ENCODE data around the gene LOXL4. TPM values are rescaled to one million over a fixed set of nuclear protein-coding genes. Genes with fewer than 3 reads are reported as not detected.
A peak's percentile ranks its signal among the peaks of the same experiment; 100 is the strongest.

LOXL4 gene
- total and polyA plus RNA-seq, 4 experiments from 2014 or later = 0.10 TPM; not detected in 3

DNA sequence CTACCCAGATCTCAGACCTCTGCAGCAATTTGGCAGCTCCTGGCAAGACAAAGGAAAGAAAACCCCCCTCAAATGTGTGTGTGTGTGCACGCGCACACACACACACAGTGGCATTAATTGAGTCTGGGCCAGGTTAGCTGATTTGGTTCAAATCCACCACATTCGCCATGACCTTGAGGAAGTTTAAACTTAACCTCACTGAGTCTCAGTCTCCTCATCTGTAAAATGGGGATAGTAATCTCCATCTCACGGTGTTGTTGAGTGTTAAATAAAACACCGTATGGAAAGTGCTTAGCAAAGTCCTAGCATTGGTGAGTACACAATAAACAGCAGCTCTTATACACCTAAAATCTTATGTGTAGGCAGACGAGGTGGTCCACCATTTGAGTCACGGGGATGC lies 4.9 kb downstream of the LOXL4 start:
- CTCF ChIA-PET (ENCODE audit: partially characterized antibody) = interaction anchor here (1.0 to 1.2 kb wide), 2 partner anchors 46 to 93 kb away, joined by 3 read pairs; no protein-coding TSS in a partner anchor
- H3K27me3 Mint-ChIP-seq = peaks cover 16 to 19% of the 10 kb centered on the region in 2 donors
- H3K27ac Mint-ChIP-seq = peak overlapping the region in 1 of 7 donors; percentile 41
- Histone ChIP-seq H3K27me3 (ENCODE audit: insufficient read depth, low read length) (peaks cover 7% of the 10 kb centered on the region), H3K4me1 (ENCODE audit: insufficient read depth, low read length) (no peaks in the 10 kb centered on the region), H3K4me3 (ENCODE audit: low read length in 2 of 2) (no peak overlapping the region), H3K36me3 (ENCODE audit: insufficient read depth, low read length) (no peaks in the 10 kb centered on the region), H3K27ac (ENCODE audit: low read depth, low read length) (no peak overlapping the region), H3K9me3 (ENCODE audit: control insufficient read depth in 1 of 2, low read length in 2 of 2) (no peaks in the 10 kb centered on the region)
- intact Hi-C loops (cut with micrococcal nuclease) = no loop called here
- POLR2A ChIA-PET (ENCODE audit: partially characterized antibody) = interaction anchor here (1.0 kb wide), 1 partner anchor 129 kb away, joined by 3 read pairs; the partner anchor contains the start of gene R3HCC1L
- peaks cover 0 to 1% (median 0%) of the 10 kb centered on the region in 8 donors for H3K9me3 Mint-ChIP-seq
- no peak overlapping the region for H3K4me3 Mint-ChIP-seq
- no peak for DNase-seq
- H3K4me1 Mint-ChIP-seq = peaks cover 0 to 5% (median 3%) of the 10 kb centered on the region in 4 donors
- H3K36me3 Mint-ChIP-seq = peaks cover 0 to 10% of the 10 kb centered on the region in 2 donors

DNA sequence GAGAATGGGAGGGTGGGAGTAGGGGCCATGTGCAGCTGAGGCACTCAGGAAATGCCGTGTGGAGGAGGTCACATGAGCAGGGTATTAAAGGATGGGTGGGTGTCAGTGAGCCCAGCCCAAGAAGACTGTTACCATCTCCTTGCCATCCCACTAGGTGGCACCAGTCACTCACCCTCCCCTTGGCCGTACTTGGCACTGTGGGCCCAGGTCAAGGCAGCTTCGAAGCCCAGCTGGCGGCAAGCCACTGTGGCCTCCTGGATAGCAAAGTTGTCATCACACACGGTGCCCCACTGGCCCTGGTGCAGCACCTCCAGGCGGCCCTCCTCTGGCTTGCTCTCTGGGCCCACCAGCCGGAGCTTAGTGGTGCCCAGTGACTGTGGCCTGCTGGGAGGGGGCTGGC lies 5.4 kb downstream of the LOXL4 start:
- ChIA-PET POLR2A (ENCODE audit: partially characterized antibody) (interaction anchor here (1.0 to 1.1 kb wide), 2 partner anchors 8 to 128 kb away, joined by 3 read pairs; partner anchors contain the start of gene R3HCC1L), CTCF (ENCODE audit: partially characterized antibody) (interaction anchor here (1.0 to 1.2 kb wide), 2 partner anchors 46 to 92 kb away, joined by 3 read pairs; no protein-coding TSS in a partner anchor)
- Mint-ChIP-seq H3K4me1 (peaks cover 0 to 1% (median under 1%) of the 10 kb centered on the region in 4 donors), H3K27ac (no peak overlapping the region), H3K36me3 (peaks cover 0 to 10% of the 10 kb centered on the region in 2 donors), H3K9me3 (peaks cover 0 to 1% (median 0%) of the 10 kb centered on the region in 8 donors), H3K4me3 (no peak overlapping the region), H3K27me3 (peaks cover 16% of the 10 kb centered on the region in 2 donors)
- intact Hi-C loops (cut with micrococcal nuclease) = no loop called here
- Histone ChIP-seq H3K4me1 (ENCODE audit: insufficient read depth, low read length) (no peaks in the 10 kb centered on the region), H3K4me3 (ENCODE audit: low read length in 2 of 2) (no peak overlapping the region), H3K36me3 (ENCODE audit: insufficient read depth, low read length) (no peaks in the 10 kb centered on the region), H3K27me3 (ENCODE audit: insufficient read depth, low read length) (peaks cover 4% of the 10 kb centered on the region), H3K27ac (ENCODE audit: low read depth, low read length) (no peak overlapping the region), H3K9me3 (ENCODE audit: control insufficient read depth in 1 of 2, low read length in 2 of 2) (no peaks in the 10 kb centered on the region)
- no peak for DNase-seq

DNA sequence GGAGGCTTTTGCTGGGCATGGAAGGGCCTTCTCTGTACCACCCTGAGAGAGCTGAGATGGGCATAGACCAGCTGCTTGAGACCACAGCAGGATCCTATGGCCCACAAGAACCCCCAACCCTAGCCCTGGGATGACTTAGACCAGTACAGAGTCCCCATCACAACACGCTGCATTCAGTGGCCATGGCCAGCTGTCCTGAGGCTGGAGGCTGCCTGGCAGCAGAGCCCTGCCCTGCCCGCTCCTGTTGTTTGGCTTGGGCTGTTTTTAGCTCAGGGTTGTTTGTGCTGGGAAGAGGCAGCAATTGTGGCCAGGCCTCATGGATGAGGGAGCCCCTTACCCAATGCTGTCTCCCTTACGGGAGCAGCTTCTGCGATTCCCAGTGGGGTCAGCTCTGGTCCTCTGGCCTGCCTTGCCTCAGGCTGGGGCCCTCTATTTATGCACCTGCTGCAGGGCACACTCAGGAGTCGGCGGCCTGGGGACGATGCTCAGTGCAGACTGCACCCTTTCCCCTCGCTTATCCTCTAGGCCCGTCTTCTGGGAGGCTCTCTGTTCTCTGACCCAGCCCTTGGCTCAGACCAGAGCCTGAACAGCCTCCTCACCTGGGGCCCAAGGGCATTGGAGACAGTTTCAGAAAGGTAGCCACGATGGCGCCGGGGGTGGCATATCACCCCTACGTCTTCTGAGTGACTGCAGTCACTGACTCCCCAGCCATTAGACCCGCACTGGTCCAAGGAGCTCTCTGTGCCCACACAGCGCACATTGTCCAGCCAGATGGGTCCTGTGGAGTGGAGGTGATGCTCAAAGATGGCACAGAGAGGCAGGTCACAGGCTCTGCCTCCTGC lies 6.3 kb downstream of the LOXL4 start:
- peaks cover 0 to 1% (median 0%) of the 10 kb centered on the region in 8 donors for H3K9me3 Mint-ChIP-seq
- no peak for DNase-seq
- H3K4me1 Mint-ChIP-seq = no peaks in the 10 kb centered on the region
- Histone ChIP-seq H3K27ac (ENCODE audit: low read depth, low read length) (no peak overlapping the region), H3K36me3 (ENCODE audit: insufficient read depth, low read length) (no peaks in the 10 kb centered on the region), H3K4me3 (ENCODE audit: low read length in 2 of 2) (no peak overlapping the region), H3K9me3 (ENCODE audit: control insufficient read depth in 1 of 2, low read length in 2 of 2) (no peaks in the 10 kb centered on the region), H3K27me3 (ENCODE audit: insufficient read depth, low read length) (no peaks in the 10 kb centered on the region), H3K4me1 (ENCODE audit: insufficient read depth, low read length) (no peaks in the 10 kb centered on the region)
- intact Hi-C loops (cut with micrococcal nuclease) = no loop called here
- H3K27ac Mint-ChIP-seq = no peak overlapping the region
- peaks cover 7 to 10% of the 10 kb centered on the region in 2 donors for H3K27me3 Mint-ChIP-seq
- ChIA-PET CTCF (ENCODE audit: partially characterized antibody) (interaction anchor here (1.2 kb wide), 1 partner anchor 23 kb away, joined by 3 read pairs; no protein-coding TSS in a partner anchor), POLR2A (ENCODE audit: partially characterized antibody) (interaction anchor here (1.1 kb wide), 1 partner anchor 7 kb away, joined by 3 read pairs; no protein-coding TSS in a partner anchor)
- H3K4me3 Mint-ChIP-seq = no peak overlapping the region
- peaks cover 0 to 10% of the 10 kb centered on the region in 2 donors for H3K36me3 Mint-ChIP-seq

DNA sequence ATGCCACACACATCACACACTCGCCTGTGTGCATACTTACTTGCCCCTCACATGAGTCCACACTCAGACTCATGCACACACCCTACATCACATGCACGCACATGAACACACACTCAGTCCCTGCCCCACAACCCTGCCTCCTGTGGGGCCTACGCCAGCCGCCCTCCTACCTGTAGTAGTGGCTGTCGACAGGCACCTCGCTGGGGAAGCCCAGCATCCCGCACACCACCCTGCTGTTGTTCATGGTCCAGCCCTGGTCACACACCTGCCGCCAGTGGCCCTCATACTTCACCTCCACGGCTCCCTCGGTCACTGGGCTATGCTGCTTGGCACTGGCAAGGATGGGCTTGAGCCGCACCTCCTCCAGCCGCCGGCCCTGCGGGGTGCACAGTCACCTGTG lies 7.2 kb downstream of the LOXL4 start:
- CTCF ChIA-PET (ENCODE audit: partially characterized antibody) = interaction anchor here (1.2 kb wide), 1 partner anchor 24 kb away, joined by 3 read pairs; no protein-coding TSS in a partner anchor

DNA sequence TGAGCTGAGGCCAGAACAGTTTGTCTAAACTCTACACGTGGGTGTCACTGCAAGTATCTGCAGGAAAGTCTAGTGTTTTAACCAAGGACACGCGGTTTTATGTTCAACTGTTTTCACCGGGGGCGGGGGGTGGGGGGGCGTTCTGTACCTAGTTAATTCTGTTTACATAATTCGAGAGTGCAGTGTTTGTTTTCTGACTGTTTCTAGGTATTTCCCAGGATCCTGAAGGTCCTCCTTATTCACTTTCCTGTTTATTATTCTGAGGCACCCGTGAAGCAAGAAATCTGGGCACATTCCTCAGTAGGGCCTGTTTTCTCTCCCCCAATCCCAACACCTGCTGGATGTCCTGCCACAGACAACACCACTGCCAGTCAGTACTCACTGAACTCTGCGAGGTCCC lies 7.6 kb downstream of the LOXL4 start:
- no peaks in the 10 kb centered on the region for H3K9me3 ChIP-seq (ENCODE audit: control insufficient read depth in 1 of 2, low read length in 2 of 2)
- Mint-ChIP-seq H3K27me3 (peaks cover 0 to 2% of the 10 kb centered on the region in 2 donors), H3K36me3 (peaks cover 6 to 20% of the 10 kb centered on the region in 2 donors), H3K4me1 (no peaks in the 10 kb centered on the region), H3K4me3 (no peak overlapping the region), H3K27ac (no peak overlapping the region), H3K9me3 (peaks cover 0 to 1% (median 0%) of the 10 kb centered on the region in 8 donors)
- ChIA-PET POLR2A (ENCODE audit: partially characterized antibody) (no interaction called here), CTCF (ENCODE audit: partially characterized antibody) (interaction anchor here (1.2 kb wide), 1 partner anchor 25 kb away, joined by 3 read pairs; no protein-coding TSS in a partner anchor)
- intact Hi-C loops (cut with micrococcal nuclease) = no loop called here
- no peaks in the 10 kb centered on the region for H3K36me3 ChIP-seq (ENCODE audit: insufficient read depth, low read length)
- H3K27me3 ChIP-seq (ENCODE audit: insufficient read depth, low read length) = no peaks in the 10 kb centered on the region
- no peaks in the 10 kb centered on the region for H3K4me1 ChIP-seq (ENCODE audit: insufficient read depth, low read length)
- H3K4me3 ChIP-seq (ENCODE audit: low read length in 2 of 2) = no peak overlapping the region
- no peak for DNase-seq
- no peak overlapping the region for H3K27ac ChIP-seq (ENCODE audit: low read depth, low read length)

More for the DNA sequence above, 7.2 kb downstream of the LOXL4 start:
- H3K9me3 ChIP-seq (ENCODE audit: control insufficient read depth in 1 of 2, low read length in 2 of 2) = no peaks in the 10 kb centered on the region
- Mint-ChIP-seq H3K27me3 (peaks cover 0 to 3% of the 10 kb centered on the region in 2 donors), H3K4me1 (no peaks in the 10 kb centered on the region), H3K27ac (peak overlapping the region in 1 of 7 donors; percentile 42), H3K36me3 (peaks cover 6 to 18% of the 10 kb centered on the region in 2 donors), H3K4me3 (no peak overlapping the region), H3K9me3 (peaks cover 0 to 1% (median 0%) of the 10 kb centered on the region in 8 donors)
- POLR2A ChIA-PET (ENCODE audit: partially characterized antibody) = no interaction called here
- intact Hi-C loops (cut with micrococcal nuclease) = no loop called here
- DNase-seq = no peak
- no peak overlapping the region for H3K27ac ChIP-seq (ENCODE audit: low read depth, low read length)
- no peaks in the 10 kb centered on the region for H3K36me3 ChIP-seq (ENCODE audit: insufficient read depth, low read length)
- H3K4me1 ChIP-seq (ENCODE audit: insufficient read depth, low read length) = no peaks in the 10 kb centered on the region
- no peaks in the 10 kb centered on the region for H3K27me3 ChIP-seq (ENCODE audit: insufficient read depth, low read length)
- no peak overlapping the region for H3K4me3 ChIP-seq (ENCODE audit: low read length in 2 of 2)

DNA sequence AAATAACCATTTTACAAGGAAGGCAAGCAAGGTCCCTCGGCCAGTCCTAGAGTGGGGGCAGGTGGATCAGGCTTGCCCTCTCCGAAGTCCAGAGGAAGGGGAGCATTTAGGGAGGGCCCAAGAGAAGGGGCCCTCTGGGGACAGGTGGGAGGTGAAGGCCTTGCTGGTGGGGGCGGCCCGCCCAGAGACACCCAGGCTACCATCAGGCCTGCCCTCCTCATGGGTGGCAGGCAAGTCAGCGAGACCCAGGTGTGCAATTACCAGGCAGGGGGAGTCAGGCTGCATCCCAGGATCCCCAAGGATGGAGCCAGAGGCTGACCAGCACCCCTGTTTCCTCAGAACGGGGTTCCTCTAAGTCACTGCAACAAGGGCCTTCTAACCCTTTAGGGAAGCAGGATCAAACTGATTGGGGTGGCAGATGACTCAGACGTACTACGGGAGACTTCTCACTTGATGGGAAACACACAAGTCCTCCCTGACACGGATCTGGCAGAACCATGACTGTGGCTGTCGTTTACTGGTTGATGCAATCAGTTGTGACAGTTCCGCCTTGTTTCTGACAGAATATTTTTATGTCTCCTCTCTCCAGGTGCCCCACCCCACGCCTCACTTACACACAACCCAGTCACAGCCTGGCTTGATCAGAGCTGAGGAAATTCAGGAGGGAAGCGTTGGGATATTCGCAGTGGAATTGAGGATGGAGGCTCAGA lies 8.2 kb downstream of the LOXL4 start:
- Mint-ChIP-seq H3K4me3 (no peak overlapping the region), H3K9me3 (peaks cover 0 to 1% (median 0%) of the 10 kb centered on the region in 8 donors), H3K27ac (no peak overlapping the region), H3K27me3 (no peaks in the 10 kb centered on the region), H3K36me3 (peaks cover 9 to 20% of the 10 kb centered on the region in 2 donors), H3K4me1 (no peaks in the 10 kb centered on the region)
- DNase-seq = no peak
- no peaks in the 10 kb centered on the region for H3K4me1 ChIP-seq (ENCODE audit: insufficient read depth, low read length)
- POLR2A ChIA-PET (ENCODE audit: partially characterized antibody) = interaction anchor here (0.5 kb wide), 1 partner anchor 8 kb away, joined by 3 read pairs; no protein-coding TSS in a partner anchor
- no peaks in the 10 kb centered on the region for H3K36me3 ChIP-seq (ENCODE audit: insufficient read depth, low read length)
- H3K27me3 ChIP-seq (ENCODE audit: insufficient read depth, low read length) = no peaks in the 10 kb centered on the region
- no peaks in the 10 kb centered on the region for H3K9me3 ChIP-seq (ENCODE audit: control insufficient read depth in 1 of 2, low read length in 2 of 2)
- H3K4me3 ChIP-seq (ENCODE audit: low read length in 2 of 2) = no peak overlapping the region
- intact Hi-C loops (cut with micrococcal nuclease) = no loop called here
- CTCF ChIA-PET (ENCODE audit: partially characterized antibody) = interaction anchor here (1.5 kb wide), 1 partner anchor 9 kb away, joined by 3 read pairs; the partner anchor contains the start of gene LOXL4
- H3K27ac ChIP-seq (ENCODE audit: low read depth, low read length) = no peak overlapping the region

Data from CD4-positive, alpha-beta memory T cell (primary cell).